Hindlimb muscle (tissue), 1 donor: ENCODE measurements around the gene SGMS1. TPM values are rescaled to one million over a fixed set of nuclear protein-coding genes. Genes with fewer than 3 reads are reported as not detected.
"Not testable (repeated sequence)": the region's sequence is repeated elsewhere in the genome, so short reads cannot be mapped to it uniquely, and the experiment has no call there.

Experiments used
- DNase-seq: peaks from one replicate; pipeline ENCODE4 v3.0.0-alpha.2; 2013
- polyA plus RNA-seq: library from polyadenylated mRNA; unstranded; fragments of 120-200 nt; gene quantifications from one replicate; pipeline ENCODE4 v1.2.1, GENCODE V29; 2013; ENCODE audit not compliant: insufficient read length

Gene SGMS1
- polyA plus RNA-seq, 1 donor, result 25.4 TPM

DNA sequence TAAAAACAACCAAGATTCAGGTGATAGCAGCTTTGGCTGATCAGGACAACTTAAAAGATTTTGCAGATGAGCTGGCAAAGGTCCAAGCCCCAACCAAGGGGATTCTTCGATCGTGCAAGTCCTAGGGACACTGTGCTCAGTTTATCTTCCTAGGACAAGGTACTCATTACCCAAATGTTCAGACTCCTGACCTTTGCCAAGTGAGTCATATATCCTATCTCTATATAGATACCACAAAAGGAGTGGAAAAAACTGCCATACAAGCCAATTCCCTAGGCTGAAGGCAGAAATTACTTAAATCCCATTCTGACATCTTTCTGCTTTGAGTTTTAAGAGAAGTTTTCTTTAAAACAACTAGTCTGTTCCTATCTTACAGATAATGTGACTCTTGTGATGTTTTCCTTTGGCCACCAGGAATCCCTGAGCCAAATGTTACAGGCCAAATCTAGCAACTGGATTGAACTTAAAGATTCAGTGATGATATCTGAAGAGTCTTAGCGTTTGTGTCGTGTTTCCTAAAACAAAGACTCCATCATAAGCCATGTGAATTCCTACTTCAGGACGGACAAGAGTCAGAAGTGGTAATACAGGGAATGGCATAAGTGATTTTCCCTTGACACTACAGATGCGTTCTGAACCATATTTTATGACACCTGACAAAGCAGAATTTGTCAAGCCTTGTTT is 229.8 kb downstream of the SGMS1 start:
- DNase-seq, result no peak

DNA sequence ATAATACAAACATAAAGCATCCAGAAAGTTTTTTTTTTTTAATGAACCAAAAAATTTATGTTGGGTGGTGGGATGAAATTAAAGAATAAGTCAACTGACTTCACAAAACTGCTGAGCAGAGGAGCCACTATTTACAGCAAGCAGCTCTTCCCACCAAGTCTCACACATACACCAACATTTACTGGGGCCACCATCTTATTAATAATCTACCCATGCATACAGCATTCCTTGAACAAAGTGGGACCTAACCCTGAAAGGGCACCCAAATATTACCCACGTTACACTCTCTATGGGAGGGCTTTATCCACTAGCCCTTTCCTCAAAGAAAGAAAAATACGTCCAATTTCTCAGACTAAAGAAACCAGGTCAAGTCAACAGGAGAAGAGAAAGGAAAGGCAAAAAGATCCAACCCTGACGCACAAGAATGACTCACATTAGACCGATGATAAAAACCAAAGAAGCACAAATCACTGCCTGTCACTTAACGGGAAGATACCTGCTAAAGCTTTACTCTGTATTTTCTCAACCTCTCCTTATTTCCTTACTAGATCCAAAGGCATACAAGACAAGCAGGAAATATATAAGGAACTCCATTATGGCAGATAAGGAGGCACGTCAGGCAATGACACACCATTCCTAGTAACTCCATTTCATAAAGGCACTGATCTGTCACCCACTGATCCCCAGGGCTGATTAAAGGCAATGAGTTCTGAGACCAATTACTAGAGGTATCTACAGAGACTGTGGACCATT is 230.6 kb downstream of the SGMS1 start:
- DNase-seq, result no peak

DNA sequence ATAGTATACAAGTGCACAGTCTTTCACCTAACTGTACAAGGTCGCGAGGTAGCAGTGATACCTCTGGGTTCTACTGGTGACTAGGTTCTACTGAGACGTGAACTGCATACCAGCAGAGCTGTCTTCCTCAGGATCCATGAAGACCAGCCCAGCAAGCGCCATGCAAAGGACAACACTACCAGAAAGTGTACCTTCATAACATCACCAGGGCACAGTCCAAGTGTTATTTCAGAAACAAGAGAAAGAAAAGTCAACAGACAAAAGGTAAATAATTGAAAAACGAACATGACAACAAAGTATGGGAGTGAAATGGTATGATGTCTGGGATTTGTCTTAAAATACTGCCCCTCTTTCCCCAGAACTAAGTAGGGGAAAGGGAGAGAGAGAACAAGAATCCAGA is 231.3 kb downstream of the SGMS1 start:
- no peak for DNase-seq

DNA sequence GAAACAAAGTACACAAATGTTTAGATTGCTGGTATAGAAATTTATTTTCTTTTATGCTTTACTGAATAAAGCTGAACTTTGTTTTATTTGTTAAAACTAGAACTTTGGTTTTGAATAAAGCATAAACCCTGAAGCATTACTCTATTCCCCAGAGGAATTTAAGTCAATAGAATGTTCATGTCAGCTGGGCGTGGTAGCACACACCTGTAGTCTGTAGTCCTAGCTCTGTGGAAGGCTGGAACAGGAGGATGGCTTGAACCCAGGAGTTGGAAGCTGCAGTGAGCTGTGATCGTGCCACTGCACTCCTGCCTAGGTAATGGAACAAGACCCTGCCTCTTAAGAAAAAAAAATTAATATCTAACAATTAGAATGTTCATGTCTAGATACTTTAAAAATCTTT is 233.5 kb downstream of the SGMS1 start:
- DNase-seq, result no peak

DNA sequence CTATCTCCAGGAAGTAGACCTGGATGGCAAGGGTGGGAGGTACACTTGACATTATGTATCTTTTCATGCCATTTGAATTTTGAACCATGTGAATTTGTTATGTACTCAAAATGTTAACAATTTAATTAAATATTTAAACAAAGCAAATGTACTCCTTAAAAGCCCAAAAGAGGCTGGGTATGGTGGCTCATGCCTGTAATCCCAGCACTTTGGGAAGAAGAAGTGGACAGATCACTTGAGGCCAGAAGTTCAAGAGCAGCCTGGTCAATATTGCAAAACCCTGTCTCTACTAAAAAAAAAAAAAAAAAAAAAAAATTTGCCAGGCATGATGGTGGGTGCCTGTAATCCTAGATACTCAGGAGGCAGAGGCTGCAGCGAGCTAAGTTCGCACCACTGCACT is 235.6 kb downstream of the SGMS1 start:
- no peak for DNase-seq

DNA sequence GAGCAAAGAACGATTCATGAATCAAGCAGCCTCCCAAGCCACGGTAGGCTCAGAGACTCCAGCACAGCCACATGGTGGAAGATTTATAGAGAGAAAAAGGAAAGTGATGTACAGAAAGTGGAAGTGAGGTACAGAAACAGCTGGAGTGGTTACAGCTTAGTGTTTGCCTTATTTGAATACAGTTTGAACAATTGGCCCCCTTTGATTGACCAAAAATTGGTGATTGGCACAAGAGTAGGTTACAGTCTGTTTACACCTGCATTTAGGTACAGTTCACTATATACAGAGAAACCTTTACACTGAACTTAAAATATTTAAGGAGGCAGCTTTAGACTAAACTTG is 236.1 kb downstream of the SGMS1 start:
- no peak for DNase-seq

DNA sequence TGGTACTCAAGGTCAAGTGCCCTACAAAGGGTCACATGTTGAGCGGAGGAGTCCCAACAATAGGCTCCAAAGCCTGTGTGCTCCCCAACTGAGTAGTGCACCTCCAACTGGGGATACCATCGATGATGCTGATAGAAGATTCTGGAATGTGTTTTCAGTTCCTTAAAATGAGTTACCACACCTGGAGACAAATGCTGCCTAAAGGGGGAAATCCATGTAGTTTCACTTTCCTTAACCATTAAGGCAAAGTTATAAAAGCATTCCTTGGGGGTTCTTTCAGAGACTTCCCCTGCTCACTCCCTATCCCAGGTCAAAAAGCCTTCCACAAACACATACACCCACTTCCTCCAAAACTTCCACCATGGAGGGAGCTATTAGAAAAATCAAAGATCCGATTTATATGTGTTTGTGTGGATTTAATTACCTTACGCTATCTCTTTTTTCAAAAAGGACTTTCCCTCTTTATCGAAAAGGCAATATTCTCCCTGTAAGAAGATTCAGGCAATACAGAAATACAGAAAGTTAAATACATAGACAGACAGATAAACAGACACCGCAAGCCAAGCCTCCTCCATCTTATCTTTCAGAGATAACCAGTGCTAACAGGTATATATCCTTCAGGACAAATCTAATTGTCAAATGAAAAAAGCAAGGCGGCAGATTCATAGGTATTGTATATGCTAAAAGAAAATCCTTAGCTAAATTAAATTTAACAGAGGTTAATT is 236.6 kb downstream of the SGMS1 start:
- DNase-seq, result no peak

DNA sequence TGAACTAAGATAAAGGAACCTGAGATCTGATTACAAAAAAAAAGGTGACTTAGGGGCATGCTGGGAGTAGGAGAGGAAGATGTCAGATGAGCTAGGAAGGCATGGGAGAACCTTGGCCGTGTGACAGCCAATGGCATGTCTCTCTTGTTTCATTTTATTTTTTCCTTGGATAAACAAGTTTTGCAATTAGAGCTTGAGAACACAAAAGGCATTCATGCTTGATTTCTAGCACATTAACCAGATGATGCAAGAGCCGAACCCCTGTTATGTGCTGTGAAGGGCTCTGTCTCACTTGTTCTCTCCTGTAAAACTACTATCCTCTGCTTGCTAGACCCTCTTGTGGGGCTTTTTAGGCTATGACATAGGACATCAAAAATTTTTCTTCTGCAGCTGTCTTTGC is 238.1 kb downstream of the SGMS1 start:
- no peak for DNase-seq

DNA sequence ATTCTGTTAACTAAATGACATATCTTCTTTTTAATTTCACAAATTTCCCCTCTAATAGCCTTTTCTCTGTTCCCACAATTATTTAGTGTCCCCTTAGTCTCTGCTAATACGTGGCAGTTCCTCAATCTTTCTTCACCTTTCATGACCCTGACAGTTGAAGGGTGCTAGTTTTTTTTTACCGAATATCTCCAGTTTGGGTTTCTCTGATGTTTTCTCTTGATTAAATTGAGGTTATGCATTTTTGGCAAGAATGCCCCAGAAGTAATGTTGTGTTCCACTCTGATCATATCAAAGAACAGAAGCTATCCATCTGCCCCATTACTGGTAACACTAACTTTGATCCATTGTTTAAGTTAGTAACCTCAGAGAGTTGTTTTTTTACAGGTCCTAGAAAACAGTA is 238.9 kb downstream of the SGMS1 start:
- DNase-seq, result no peak

DNA sequence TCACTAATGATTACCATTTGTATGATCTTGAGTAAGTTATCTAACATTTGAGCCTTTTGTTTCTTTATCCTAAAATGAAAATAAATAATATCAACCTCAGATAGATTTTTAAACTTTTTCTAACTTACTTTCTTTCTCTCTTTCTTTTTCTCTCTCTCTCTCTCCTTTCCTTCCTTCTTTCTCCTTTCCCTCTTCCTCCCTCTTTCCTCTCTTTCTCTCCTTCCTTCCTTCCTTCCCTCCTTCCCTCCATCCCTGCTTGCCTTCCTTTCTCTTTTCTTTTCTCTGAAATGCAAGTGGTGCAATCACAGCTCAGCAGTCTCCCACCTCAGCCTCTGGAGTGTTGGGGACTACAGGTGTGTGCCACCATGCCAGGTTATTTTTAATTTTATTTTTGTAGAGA is 239.5 kb downstream of the SGMS1 start:
- no peak for DNase-seq

DNA sequence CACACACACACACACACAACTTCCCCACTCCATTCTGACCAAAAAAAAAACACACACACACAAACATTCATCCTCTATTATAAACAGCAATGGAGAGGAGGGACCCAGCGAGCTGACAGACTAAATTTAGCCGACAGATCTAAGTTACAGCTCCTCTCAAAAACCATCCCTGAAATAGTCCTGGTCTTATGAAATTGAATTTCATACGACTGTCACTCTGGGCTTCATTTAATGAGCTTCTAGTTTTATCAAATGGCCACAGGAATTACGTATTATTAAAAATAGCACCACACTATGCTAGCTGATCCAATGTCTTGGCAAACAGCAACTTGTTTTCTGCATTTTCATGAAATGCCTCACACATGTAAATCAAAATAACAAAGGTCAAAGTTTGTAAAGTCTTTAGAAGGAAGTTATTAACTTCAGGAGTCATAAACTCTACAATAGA is 241.2 kb downstream of the SGMS1 start:
- no peak for DNase-seq

DNA sequence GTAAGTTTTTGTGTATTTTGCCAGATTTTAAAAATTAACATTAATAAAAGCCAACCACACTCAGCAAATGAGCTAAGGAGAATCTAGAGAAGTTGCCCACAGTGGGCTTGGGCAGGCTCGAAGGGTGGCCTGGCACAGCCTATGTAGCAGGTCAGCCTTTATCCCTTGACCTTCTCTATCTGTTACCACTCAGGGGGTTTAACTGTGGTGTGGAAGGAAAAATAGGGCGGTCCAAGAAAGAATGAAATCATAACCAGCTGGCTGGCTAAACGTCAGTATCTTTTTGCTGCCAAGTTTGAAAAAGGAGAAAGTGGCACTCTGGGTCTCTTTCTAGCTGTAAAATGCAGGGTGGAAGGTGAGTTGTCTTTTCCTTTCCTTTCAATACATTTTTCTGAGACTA is 242.1 kb downstream of the SGMS1 start:
- no peak for DNase-seq

DNA sequence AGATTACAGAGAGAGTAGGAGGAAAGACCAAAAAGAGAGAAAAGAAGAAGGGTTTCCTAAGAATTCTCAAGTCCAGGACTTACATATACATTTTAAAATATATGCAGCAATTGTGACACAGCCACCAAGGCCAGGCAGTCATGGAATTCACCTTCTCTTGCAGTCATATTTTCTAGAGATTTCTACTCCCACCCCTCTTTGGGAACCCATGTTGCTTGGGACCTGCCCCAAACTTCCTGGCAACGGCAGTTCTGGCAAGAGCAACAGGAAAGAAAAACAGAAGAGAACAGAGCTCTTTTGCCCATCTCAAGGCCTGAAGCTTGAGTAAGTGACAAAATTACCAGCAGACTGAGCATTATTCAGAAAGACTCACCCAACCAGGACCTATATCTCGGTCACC is 244.1 kb downstream of the SGMS1 start:
- DNase-seq, result no peak

DNA sequence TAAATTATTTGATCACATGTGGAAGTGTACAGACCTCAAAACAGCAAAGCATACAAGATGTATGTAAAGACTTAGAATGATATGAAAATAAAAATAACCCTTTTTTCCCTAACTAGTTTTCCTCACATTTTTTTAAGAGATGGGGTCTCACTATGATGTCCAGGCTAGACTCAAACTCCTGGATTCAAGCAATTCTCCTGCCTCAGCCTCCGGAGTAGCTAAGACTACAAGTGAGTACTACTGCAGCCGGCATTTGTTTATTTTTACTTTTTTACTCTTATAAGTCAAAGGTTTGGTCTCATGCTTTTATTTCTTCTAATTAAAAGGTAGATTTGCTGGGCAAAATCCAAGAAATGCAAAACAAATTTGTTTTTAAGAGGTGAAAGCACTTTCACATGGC is 248.0 kb downstream of the SGMS1 start:
- DNase-seq, result no peak

DNA sequence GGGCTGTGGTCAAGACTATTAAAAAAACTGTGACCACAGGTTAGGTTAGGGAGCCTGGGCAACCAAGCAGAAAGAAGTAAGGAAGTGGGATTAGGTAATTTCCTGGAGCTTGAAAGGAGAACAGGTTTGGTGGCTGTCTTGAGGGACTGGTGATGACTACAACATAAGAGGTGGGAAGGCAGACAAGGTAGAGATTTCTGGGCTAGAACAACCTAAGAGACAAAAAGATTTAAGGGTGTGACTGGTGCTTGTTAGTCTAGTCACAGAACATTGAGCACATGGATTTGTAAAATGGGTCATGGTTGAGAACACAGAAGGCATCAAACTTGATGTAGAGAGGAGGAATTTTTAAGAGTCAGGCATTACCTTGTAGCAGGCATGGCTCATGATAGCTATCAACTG is 248.7 kb downstream of the SGMS1 start:
- DNase-seq, result no peak

DNA sequence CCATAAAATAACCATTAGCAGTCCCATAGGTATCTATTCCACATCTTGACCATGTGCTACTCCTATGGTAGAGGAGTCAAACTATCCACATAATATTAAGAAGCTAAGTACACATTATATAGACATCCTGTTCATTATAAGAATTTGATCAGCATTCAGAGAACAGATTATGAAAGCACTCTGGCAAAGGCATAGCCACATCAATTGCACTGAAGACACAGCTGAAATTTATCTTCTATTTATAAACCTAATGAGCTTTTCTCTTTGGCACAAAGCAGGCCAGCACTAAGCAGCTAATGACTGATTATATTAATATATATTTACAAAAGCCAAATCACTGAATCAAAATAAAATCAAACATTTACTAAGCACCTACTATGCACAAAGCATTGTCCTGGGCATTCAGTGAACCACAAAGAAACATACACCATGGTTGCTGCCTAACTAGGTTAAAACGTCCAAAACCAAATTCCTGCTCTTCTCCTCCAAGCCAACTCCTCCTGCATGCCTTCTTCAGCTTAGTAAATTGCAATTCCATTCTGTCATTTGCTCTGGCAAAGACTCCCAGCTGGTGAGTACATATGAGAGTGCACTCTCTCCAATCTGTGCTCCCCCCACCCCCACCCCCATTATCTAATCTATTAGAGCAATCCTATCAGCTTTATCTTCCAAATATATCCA is 249.8 kb downstream of the SGMS1 start:
- DNase-seq, result no peak

DNA sequence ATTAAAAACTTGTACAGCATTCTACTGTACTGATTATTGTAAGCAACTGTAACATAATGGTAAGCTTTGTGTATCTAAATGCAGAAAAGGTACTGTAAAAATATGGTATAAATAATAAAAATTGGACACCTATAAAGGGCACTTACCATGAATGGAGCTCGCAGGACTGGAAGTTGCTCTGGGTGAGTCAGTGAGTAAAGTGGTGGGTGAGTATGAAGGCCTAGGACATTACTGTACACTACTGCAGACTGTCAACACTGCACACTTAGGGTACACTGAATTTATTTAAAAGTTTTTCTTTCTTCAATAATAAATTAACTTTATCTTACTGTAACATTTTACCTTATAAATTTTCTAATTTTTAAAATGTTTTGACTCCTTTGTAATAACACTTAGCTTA is 253.8 kb downstream of the SGMS1 start:
- no peak for DNase-seq

DNA sequence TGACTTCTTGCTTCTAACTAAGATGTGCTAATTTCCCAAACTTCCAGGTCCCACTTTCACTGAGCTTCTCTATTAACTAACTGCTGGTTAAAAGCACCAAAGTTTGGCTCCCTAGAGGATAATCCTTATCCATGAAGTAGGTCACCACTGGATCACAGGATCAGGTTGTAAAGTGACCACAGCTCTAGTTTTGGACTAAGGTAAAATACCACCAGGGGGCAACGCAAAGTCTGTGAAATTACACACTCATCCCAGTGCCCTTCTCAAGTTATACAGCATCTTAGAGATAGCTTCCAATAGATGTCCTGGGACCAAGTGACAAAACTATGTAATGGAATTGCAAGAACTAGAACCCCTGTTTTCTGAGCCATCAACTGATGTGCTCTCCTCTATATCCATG is 256.0 kb downstream of the SGMS1 start:
- DNase-seq, result no peak

DNA sequence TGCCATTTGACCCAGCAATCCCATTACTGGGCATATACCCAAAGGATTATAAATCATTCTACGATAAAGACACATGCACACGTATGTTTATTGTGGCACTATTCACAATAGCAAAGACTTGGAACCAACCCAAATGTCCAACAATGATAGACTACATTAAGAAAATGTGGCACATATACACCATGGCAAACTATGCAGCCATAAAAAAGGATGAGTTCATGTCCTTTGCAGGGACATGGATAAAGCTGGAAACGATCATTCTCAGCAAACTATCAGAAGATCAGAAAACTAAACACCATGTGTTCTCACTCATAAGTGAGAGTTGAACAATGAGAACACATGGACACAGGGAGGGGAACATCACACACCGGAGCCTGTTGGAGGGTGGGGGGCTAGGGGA is 257.3 kb downstream of the SGMS1 start:
- not testable (repeated sequence) for DNase-seq

DNA sequence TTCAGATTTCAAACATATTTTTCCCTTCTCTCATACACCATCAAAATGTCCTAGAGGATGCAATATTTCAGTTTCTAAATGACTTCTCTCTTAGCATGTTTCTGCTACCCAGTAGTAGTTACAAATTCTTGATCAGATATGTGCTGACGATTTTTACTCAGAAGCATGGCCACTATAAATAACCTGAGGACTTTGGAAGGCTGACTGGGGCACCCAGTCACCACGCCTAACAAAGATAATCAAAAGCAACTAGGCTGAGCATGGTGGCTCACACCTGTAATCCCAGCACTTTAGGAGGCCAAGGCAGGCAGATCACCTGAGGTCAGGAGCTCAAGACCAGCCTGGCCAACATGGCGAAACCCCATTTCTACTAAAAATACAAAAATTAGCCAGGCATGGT is 259.0 kb downstream of the SGMS1 start:
- not testable (repeated sequence) for DNase-seq

DNA sequence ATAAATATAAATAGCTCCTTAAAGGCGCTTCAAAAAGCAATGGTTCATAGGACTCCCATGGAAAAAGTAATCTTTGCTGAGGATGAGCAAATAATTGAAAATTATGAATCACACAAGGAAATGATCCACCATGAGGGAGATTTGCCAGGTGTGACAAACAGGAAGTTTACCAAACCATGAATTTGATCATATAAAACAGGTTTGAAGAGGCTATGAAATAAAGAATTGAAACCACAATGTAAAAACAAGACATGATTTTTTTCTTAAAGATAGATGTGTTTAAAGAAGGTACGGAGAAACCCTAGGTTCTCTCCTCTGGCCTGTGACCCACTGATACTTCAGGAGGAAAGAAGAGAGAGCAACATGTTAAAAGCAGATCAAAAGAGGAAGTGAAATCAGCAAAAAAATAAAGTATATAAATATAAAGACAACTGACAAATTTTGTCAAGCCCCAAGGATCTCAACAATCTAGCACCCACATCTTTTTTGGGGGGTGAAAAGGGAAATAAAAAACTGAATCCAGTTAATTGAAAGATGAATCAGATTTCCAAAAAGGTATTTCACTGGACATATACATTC is 261.1 kb downstream of the SGMS1 start:
- DNase-seq, result no peak

DNA sequence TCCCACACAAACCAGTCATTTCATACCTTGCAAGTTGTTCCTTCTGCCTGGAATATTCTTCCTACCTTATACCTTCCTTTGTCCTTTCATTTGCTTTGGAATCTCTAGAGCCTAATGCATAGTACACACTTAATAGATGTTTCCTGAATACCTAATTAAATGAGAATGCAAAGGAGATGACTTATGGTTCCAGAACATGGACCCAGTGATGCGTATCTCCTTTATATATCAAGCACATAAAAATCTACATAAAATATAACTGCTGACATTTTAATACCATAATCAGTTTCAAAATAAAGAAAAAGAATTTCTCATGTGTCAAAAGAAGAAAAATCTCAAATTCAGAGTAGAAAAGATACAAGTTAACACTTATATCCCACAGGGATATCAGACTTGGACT is 261.8 kb downstream of the SGMS1 start:
- no peak for DNase-seq
